Pancreas (tissue), 10 donors: ENCODE measurements around the gene ZP1. TPM values are rescaled to one million over a fixed set of nuclear protein-coding genes. Genes with fewer than 3 reads are reported as not detected.
A peak's percentile ranks its signal among the peaks of the same experiment; 100 is the strongest.

Experiments
- ATAC-seq, 4 donors: fragments of 200-7000 bp; cut with Tn5 transposase; one replicate each; pipeline versions ENCODE4 v1.8.0 to v1.9.1; 2020; ENCODE audit warnings: mild to moderate bottlenecking in 4 of 4, moderate library complexity in 4 of 4
- DNase-seq, 6 donors: peaks; one replicate each; pipeline ENCODE4 v3.0.0-alpha.2; 2020
- FAIRE-seq: peaks from 2 replicates; lab custom pipeline; 2012; peaks lifted over from hg19 to GRCh38; lab: Jason Lieb, UNC
- H3K27ac ChIP-seq, 4 donors: fragments of 200-600 bp; sonication (generic); 1 replicate in 3 of 4; 2 replicates in 1 of 4; pipeline versions ENCODE4 v1.5.0 to v1.8.0; 2020
- H3K27me3 ChIP-seq, 4 donors: fragments of 200-600 bp; one replicate each; pipeline ENCODE4 v1.8.0; 2021
- H3K36me3 ChIP-seq, 3 donors: fragments of 200-600 bp; sonication (generic) in 1 of 3; one replicate each; pipeline versions ENCODE4 v1.5.0 to v1.8.0; 2020 to 2021
- H3K4me1 ChIP-seq, 3 donors: fragments of 200-600 bp; one replicate each; pipeline ENCODE4 v1.8.0; 2021
- H3K4me3 ChIP-seq, 4 donors: fragments of 200-600 bp; sonication (generic) in 2 of 4; one replicate each; pipeline versions ENCODE4 v1.5.0 to v1.8.0; 2020 to 2021
- H3K9me3 ChIP-seq, 4 donors: fragments of 200-600 bp; one replicate each; pipeline ENCODE4 v1.8.0; 2021
- CTCF ChIP-seq, 4 donors: fragments of 200-600 bp; sonication (generic) in 3 of 4; IDR thresholded peaks; one replicate each; pipeline versions ENCODE4 v1.5.0 to v1.8.0; 2021; ENCODE audit warnings: antibody characterized with exemption in 4 of 4
- WGBS, 2 donors: extraction: QIAGEN DNeasy Blood & Tissue Kit; methylation state at CpG; one replicate each; pipeline ENCODE4 v1.1.7; 2013; 5-methylcytosine and 5-hydroxymethylcytosine counted together
- intact Hi-C, 3 donors: fragments of 100-400 bp; cut with DNase I; formaldehyde crosslinking; loops; one replicate each; pipeline versions ENCODE4 v1.11.1 to v1.14.2; 2022
- polyA plus RNA-seq, 2 donors: library from polyadenylated mRNA; stranded (reverse); fragments of 200-250 nt; gene quantifications; one replicate each; pipeline ENCODE4 v1.2.3, GENCODE V29; 2013
- total RNA-seq, 6 donors: library from RNA; stranded (reverse); fragmentation: NEBNext Ultra II Directional in 4 of 6; extraction: Animal tissue kit (Norgen Biotek cat#: 25700) in 4 of 6; gene quantifications; one replicate each; pipeline versions ENCODE4 v1.2.1 to v1.2.4, GENCODE V29; 2021 to 2023
- donor health status: healthy with polysubstance abuse.
- donor health status: DM: no; HTN: no; CAD: no; lungs with moderate emphysema.
- donor health status: DM: no; HTN: no; CAD: no.
- donor health status: control.
- donor health status: control.
- donor health status: Bipolar disorder and iron deficiency.
- donor health status: DM: yes; HTN: yes; CAD: no.
- donor health status: DM: no; HTN: no; CAD: no.
- donor health status: DM: no; HTN: no; CAD: no.
- donor health status: DM: yes; HTN: yes; CAD: no.

Gene ZP1
- total and polyA plus RNA-seq, 8 donors: 0.34 to 1.5 TPM; not detected in 6

- FAIRE-seq (no peak), ATAC-seq (no peak), DNase-seq (peak in 1 of 6 donors; percentile 4)
- H3K9me3 ChIP-seq: no peaks in the 10 kb centered on the region
- H3K27ac ChIP-seq: peak overlapping the region; percentile 39 to 71 (median 69)
- no peaks in the 10 kb centered on the region for H3K27me3 ChIP-seq
- intact Hi-C loops: loop anchor here in 1 of 3 donors (10.0 kb wide), 1 partner anchor 52 kb away; no protein-coding TSS in a partner anchor
- TF ChIP-seq CTCF (IDR thresholded peaks at IDR 0.05): no peak
- peaks cover 6 to 20% (median 6%) of the 10 kb centered on the region in 3 donors for H3K4me1 ChIP-seq
- no peaks in the 10 kb centered on the region for H3K36me3 ChIP-seq
- 8 to 9% methylated on average over 23 of the region's 23 CpGs for WGBS, 2 donors
- H3K4me3 ChIP-seq: peak overlapping the region; percentile 63 to 95 (median 94)
Measured at GRCh38 chr11:60842668-60843600, 24.4 kb upstream of the ZP1 start.

- peak overlapping the region in 2 of 4 donors; percentile 63 to 95 for H3K4me3 ChIP-seq
- WGBS, 2 donors: 41 to 43% methylated on average over 10 of the region's 10 CpGs
- DNase-seq: peak in 1 of 6 donors; percentile 40
- no peaks in the 10 kb centered on the region for H3K36me3 ChIP-seq
- no peak for ATAC-seq
- TF ChIP-seq CTCF (IDR thresholded peaks at IDR 0.05): no peak
- H3K9me3 ChIP-seq: no peaks in the 10 kb centered on the region
- FAIRE-seq: no peak
- no peaks in the 10 kb centered on the region for H3K27me3 ChIP-seq
- H3K27ac ChIP-seq: no peak overlapping the region
- H3K4me1 ChIP-seq: peaks cover 6 to 20% (median 6%) of the 10 kb centered on the region in 3 donors
- intact Hi-C loops: loop anchor here in 1 of 3 donors (10.0 kb wide), 1 partner anchor 51 kb away; no protein-coding TSS in a partner anchor
Measured at GRCh38 chr11:60844045-60844869, 23.1 kb upstream of the ZP1 start.

- Histone ChIP-seq H3K9me3 (no peaks in the 10 kb centered on the region), H3K27me3 (no peaks in the 10 kb centered on the region), H3K36me3 (peaks cover 0 to 4% (median 0%) of the 10 kb centered on the region in 3 donors), H3K27ac (no peak overlapping the region), H3K4me1 (peaks cover 6 to 20% (median 6%) of the 10 kb centered on the region in 3 donors), H3K4me3 (no peak overlapping the region)
- TF ChIP-seq CTCF (IDR thresholded peaks at IDR 0.05): no peak
- DNase-seq: no peak
- WGBS, 2 donors: 28 to 33% methylated on average over 4 of the region's 4 CpGs
- FAIRE-seq: no peak
- peak in 2 of 4 donors; percentile 3 to 36 for ATAC-seq
- intact Hi-C loops: loop anchor here in 1 of 3 donors (10.0 kb wide), 1 partner anchor 50 kb away; no protein-coding TSS in a partner anchor
Measured at GRCh38 chr11:60844870-60845221, 22.5 kb upstream of the ZP1 start.

- no peak for FAIRE-seq
- Histone ChIP-seq H3K9me3 (no peaks in the 10 kb centered on the region), H3K27ac (no peak overlapping the region), H3K27me3 (no peaks in the 10 kb centered on the region), H3K4me1 (peaks cover 6 to 20% (median 6%) of the 10 kb centered on the region in 3 donors), H3K4me3 (no peak overlapping the region), H3K36me3 (peaks cover 0 to 9% (median 4%) of the 10 kb centered on the region in 3 donors)
- intact Hi-C loops: loop anchor here in 1 of 3 donors (10.0 kb wide), 1 partner anchor 49 kb away; no protein-coding TSS in a partner anchor
- no peak for TF ChIP-seq CTCF (IDR thresholded peaks at IDR 0.05)
- DNase-seq: peak in 1 of 6 donors; percentile 9
- ATAC-seq: no peak
- WGBS, 2 donors: 78 to 82% methylated on average over 8 of the region's 8 CpGs
Measured at GRCh38 chr11:60845338-60845737, 22.0 kb upstream of the ZP1 start.
